GM23248 (cell line): Measurements from ENCODE around the gene ATP8A2. TPM values are rescaled to one million over a fixed set of nuclear protein-coding genes. Genes with fewer than 3 reads are reported as not detected.

Source experiments
- DNase-seq: peaks from one replicate; pipeline ENCODE4 v3.0.0-alpha.2; 2015
- H2AFZ ChIP-seq: fragments of 200-600 bp; sonication (generic); 2 replicates; pipeline ENCODE4 v1.6.1; 2016; ENCODE audit warnings: antibody characterized with exemption
- H3F3A ChIP-seq: fragments of 200-600 bp; sonication (generic); 2 replicates; pipeline ENCODE4 v1.6.1; 2016; ENCODE audit warnings: mild to moderate bottlenecking, antibody characterized with exemption, mixed run types; ENCODE audit not compliant: insufficient read depth
- H3K27ac ChIP-seq: fragments of 200-600 bp; sonication (generic); 2 replicates; pipeline ENCODE4 v1.5.1; 2016; ENCODE audit warnings: mild to moderate bottlenecking
- H3K27me3 ChIP-seq: fragments of 200-600 bp; sonication (generic); replicated peaks from 2 replicates; pipeline ENCODE4 v1.6.1; 2016; ENCODE audit warnings: mild to moderate bottlenecking; ENCODE audit not compliant: insufficient read depth
- H3K36me3 ChIP-seq: fragments of 200-600 bp; sonication (generic); 2 replicates; pipeline ENCODE4 v1.6.1; 2016; ENCODE audit warnings: low read depth, mild to moderate bottlenecking
- H3K4me1 ChIP-seq: fragments of 200-600 bp; sonication (generic); 2 replicates; pipeline ENCODE4 v1.6.1; 2016; ENCODE audit warnings: mild to moderate bottlenecking; ENCODE audit not compliant: insufficient read depth
- H3K4me2 ChIP-seq: fragments of 200-600 bp; sonication (generic); one replicate; pipeline ENCODE4 v1.6.1; 2016; ENCODE audit warnings: mild to moderate bottlenecking; ENCODE audit not compliant: unreplicated experiment
- H3K4me3 ChIP-seq: fragments of 200-600 bp; sonication (generic); 2 replicates; pipeline ENCODE4 v1.5.1; 2016; ENCODE audit warnings: mild to moderate bottlenecking
- H3K79me2 ChIP-seq: fragments of 200-600 bp; sonication (generic); 2 replicates; pipeline ENCODE4 v1.6.1; 2016; ENCODE audit warnings: mild to moderate bottlenecking; ENCODE audit not compliant: insufficient read depth
- H3K9ac ChIP-seq: fragments of 200-600 bp; sonication (generic); 2 replicates; pipeline ENCODE4 v1.6.1; 2016; ENCODE audit warnings: mild to moderate bottlenecking
- H3K9me2 ChIP-seq: fragments of 200-600 bp; sonication (generic); 2 replicates; pipeline ENCODE4 v1.6.1; 2016; ENCODE audit warnings: mixed run types, mild to moderate bottlenecking, moderate library complexity; ENCODE audit not compliant: insufficient read depth
- H3K9me3 ChIP-seq: fragments of 200-600 bp; sonication (generic); one replicate; pipeline ENCODE4 v1.6.1; 2017; ENCODE audit warnings: low read depth
- H4K20me1 ChIP-seq: fragments of 200-600 bp; sonication (generic); 2 replicates; pipeline ENCODE4 v1.6.0; 2016; ENCODE audit not compliant: insufficient read depth
- EZH2 ChIP-seq: fragments of 200-600 bp; sonication (generic); IDR thresholded peaks from 2 replicates; pipeline ENCODE4 v1.6.1; 2018; ENCODE audit warnings: antibody characterized with exemption, mild to moderate bottlenecking; ENCODE audit not compliant: insufficient read depth, poor library complexity, severe bottlenecking
- EZH2phosphoT487 ChIP-seq: fragments of 200-600 bp; sonication (generic); IDR thresholded peaks from 2 replicates; pipeline ENCODE4 v1.6.1; 2018; ENCODE audit warnings: antibody characterized with exemption, moderate library complexity, mild to moderate bottlenecking, low read depth; ENCODE audit not compliant: insufficient read depth
- WGBS, 2 experiments: methylation state at CpG; one replicate each; pipeline ENCODE4 v1.1.6; 2015 to 2017; ENCODE audit warnings: low lambda C conversion rate in 2 of 2, low coverage in 1 of 2; ENCODE audit errors: missing lambda C conversion rate in 2 of 2; 5-methylcytosine and 5-hydroxymethylcytosine counted together
- in situ Hi-C: fragments of 300-500 bp; cut with MboI; formaldehyde crosslinking; loops from 2 replicates; pipeline ENCODE4 v1.15.0; 2020
- polyA plus RNA-seq: library from polyadenylated mRNA; unstranded; fragments of >200 nt; fragmentation: Nextera tagmentation; extraction: Ambion mirVana; gene quantifications from 2 replicates; pipeline ENCODE4 v1.2.1, GENCODE V29; 2016
- total RNA-seq: library from RNA; depleted of rRNA; stranded (reverse); fragments of >200 nt; shearing (Covaris generic); gene quantifications from 2 replicates; pipeline ENCODE4 v1.2.3, GENCODE V29; 2014

ATP8A2 gene
- total and polyA plus RNA-seq, 2 experiments from 2014 or later: under 0.01 to 0.05 TPM

DNA sequence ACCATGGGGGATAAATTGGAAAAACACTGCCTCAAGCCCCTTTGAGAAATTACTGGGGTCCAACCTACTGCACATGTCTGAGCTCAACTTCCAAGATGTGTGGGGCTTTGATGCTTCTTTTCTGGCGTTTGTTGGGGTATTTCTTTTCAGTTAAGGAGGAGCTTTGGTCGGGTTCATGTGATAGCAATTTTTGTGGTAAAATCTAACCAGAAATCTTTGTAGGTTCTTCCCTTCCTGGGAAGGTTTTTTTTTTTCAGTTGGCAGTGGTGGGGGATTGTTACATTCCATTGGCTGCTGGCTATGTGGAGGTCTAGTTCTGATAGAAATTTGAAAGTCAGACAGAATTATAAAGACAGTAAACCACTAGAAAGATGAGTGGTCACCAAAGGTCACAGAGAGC is 327.8 kb downstream of the ATP8A2 start:
- H3K79me2 ChIP-seq: no peaks in the 10 kb centered on the region
- no peak overlapping the region for H3K9ac ChIP-seq
- no peaks in the 10 kb centered on the region for H3K4me1 ChIP-seq
- no peak overlapping the region for H2AFZ ChIP-seq
- WGBS, 2 experiments: 4 to 6% methylated on average over 2 of the region's 2 CpGs
- no peaks in the 10 kb centered on the region for H3K36me3 ChIP-seq
- H4K20me1 ChIP-seq: no peaks in the 10 kb centered on the region
- in situ Hi-C loops: no loop called here
- H3K4me2 ChIP-seq: no peak overlapping the region
- H3F3A ChIP-seq: no peaks in the 10 kb centered on the region
- no peaks in the 10 kb centered on the region for H3K27me3 ChIP-seq
- TF ChIP-seq EZH2 (no peak), EZH2phosphoT487 (no peak)
- H3K27ac ChIP-seq: no peak overlapping the region
- H3K9me2 ChIP-seq: no peaks in the 10 kb centered on the region
- H3K9me3 ChIP-seq: no peaks in the 10 kb centered on the region
- H3K4me3 ChIP-seq: no peak overlapping the region
- DNase-seq: no peak

DNA sequence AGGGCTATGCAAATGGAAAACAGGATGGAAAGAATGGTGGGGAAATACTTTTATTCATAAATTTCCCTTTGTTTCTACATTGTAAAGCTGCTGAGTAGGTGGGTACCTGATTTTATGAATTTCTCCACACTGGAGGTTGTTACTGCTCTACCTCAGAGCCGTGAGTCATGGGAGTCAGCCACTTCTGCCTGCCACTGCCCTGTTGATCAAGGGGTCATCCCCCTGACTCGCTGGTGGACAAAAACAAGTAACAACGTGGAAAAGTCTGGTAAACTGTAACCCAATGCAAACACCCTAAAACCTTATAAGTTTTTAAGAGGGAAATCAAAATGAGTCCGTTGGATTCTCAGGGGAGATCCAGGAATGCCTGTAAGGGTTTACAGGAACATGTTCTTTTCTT is 329.5 kb downstream of the ATP8A2 start:
- Histone ChIP-seq H3K27ac (no peak overlapping the region), H4K20me1 (no peaks in the 10 kb centered on the region), H3K4me1 (no peaks in the 10 kb centered on the region), H3K9me2 (no peaks in the 10 kb centered on the region), H2AFZ (no peak overlapping the region), H3K79me2 (no peaks in the 10 kb centered on the region), H3F3A (no peaks in the 10 kb centered on the region), H3K4me2 (no peak overlapping the region), H3K9ac (no peak overlapping the region), H3K27me3 (no peaks in the 10 kb centered on the region), H3K4me3 (no peak overlapping the region), H3K36me3 (no peaks in the 10 kb centered on the region), H3K9me3 (no peaks in the 10 kb centered on the region)
- 9 to 17% methylated on average over 4 of the region's 4 CpGs for WGBS, 2 experiments
- no peak for DNase-seq
- TF ChIP-seq EZH2phosphoT487: no peak
- no peak for TF ChIP-seq EZH2
- in situ Hi-C loops: no loop called here

DNA sequence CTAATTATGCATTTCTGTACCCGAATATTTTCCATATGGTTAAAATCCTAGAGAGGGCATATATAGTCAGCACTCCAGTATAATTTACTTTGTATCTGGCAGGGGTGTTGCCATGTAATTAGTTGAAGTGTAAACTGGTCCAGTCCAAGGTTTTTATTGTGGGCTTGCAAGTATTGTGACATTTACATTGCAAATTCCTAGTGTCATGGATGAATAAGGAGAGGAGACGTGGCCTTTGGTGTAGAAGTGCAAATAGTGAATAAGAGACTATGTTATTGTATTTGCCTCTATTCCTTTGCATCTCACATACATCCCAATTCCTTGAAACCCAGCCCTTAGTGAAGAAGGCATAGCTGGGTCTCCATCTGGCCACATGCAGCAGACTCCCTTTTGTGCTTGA is 330.6 kb downstream of the ATP8A2 start:
- H4K20me1 ChIP-seq: no peaks in the 10 kb centered on the region
- no peaks in the 10 kb centered on the region for H3K4me1 ChIP-seq
- WGBS, 2 experiments: 21 to 28% methylated on average over 2 of the region's 2 CpGs
- TF ChIP-seq EZH2phosphoT487 (no peak), EZH2 (no peak)
- H3F3A ChIP-seq: no peaks in the 10 kb centered on the region
- H3K27me3 ChIP-seq: no peaks in the 10 kb centered on the region
- no peak overlapping the region for H3K4me3 ChIP-seq
- in situ Hi-C loops: no loop called here
- H3K9ac ChIP-seq: no peak overlapping the region
- no peak for DNase-seq
- no peak overlapping the region for H2AFZ ChIP-seq
- H3K36me3 ChIP-seq: no peaks in the 10 kb centered on the region
- no peaks in the 10 kb centered on the region for H3K9me2 ChIP-seq
- H3K27ac ChIP-seq: no peak overlapping the region
- no peaks in the 10 kb centered on the region for H3K9me3 ChIP-seq
- no peaks in the 10 kb centered on the region for H3K79me2 ChIP-seq
- no peak overlapping the region for H3K4me2 ChIP-seq

DNA sequence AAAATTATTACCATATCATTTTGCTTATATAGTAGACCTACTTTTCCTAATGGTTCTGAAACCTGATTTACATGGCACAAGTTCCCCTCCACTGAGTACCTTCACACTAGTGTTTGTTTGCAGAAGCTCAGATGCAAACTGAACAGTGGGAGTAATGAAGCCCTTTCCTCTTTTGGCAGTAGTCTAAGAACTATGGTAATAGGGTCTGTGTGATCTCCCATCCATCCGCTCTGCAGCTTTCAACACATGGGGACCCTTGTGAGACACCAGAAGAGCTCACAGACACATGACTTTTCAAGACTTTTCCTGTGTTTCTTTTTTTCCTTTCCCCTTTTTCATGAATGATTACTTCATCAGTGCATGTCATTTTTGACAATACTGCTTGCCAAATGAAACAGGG is 336.0 kb downstream of the ATP8A2 start:
- Histone ChIP-seq H2AFZ (no peak overlapping the region), H3K4me2 (no peak overlapping the region), H3K27me3 (no peaks in the 10 kb centered on the region), H3K4me3 (no peak overlapping the region), H3K4me1 (no peaks in the 10 kb centered on the region), H3F3A (no peaks in the 10 kb centered on the region), H3K9me3 (no peaks in the 10 kb centered on the region), H4K20me1 (no peaks in the 10 kb centered on the region), H3K79me2 (no peaks in the 10 kb centered on the region), H3K9me2 (no peaks in the 10 kb centered on the region), H3K9ac (no peak overlapping the region), H3K27ac (no peak overlapping the region), H3K36me3 (no peaks in the 10 kb centered on the region)
- 0 to 6% methylated on average over 1 of the region's 1 CpG for WGBS, 2 experiments
- no peak for DNase-seq
- TF ChIP-seq EZH2 (no peak), EZH2phosphoT487 (no peak)
- in situ Hi-C loops: no loop called here

DNA sequence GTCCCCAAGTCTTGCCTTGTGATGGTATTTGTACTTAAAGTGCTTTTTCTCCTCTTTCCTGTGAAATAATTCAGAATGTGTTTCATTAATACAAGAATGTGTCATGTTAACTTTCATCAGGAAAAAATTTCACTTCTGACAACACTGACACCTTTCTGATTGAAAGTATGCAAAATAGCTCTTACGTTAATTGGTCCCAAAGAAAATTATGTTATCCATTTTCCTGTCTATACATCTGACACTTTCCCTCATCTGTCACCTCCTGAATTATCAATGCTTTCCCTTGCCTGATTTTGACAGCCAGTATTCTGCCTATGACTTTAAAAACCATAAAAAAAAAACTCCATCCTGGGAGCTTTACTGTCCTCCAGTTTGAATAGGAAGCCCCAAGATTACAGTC is 336.5 kb downstream of the ATP8A2 start:
- Histone ChIP-seq H3K27ac (no peak overlapping the region), H3K36me3 (no peaks in the 10 kb centered on the region), H3K4me3 (no peak overlapping the region), H3K4me2 (no peak overlapping the region), H4K20me1 (no peaks in the 10 kb centered on the region), H3F3A (no peaks in the 10 kb centered on the region), H3K27me3 (no peaks in the 10 kb centered on the region), H3K9me2 (no peaks in the 10 kb centered on the region), H2AFZ (no peak overlapping the region), H3K79me2 (no peaks in the 10 kb centered on the region), H3K9ac (no peak overlapping the region), H3K9me3 (no peaks in the 10 kb centered on the region), H3K4me1 (no peaks in the 10 kb centered on the region)
- 41 to 54% methylated on average over 1 of the region's 1 CpG for WGBS, 2 experiments
- no peak for DNase-seq
- TF ChIP-seq EZH2phosphoT487 (no peak), EZH2 (no peak)
- in situ Hi-C loops: no loop called here
